H9 (cell line): ENCODE results near the gene MAP3K5. TPM values are rescaled to one million over a fixed set of nuclear protein-coding genes. Genes with fewer than 3 reads are reported as not detected.

Experiments used
- DNase-seq: peaks from one replicate; pipeline ENCODE4 v3.0.0-alpha.2; 2017
- H2AFZ ChIP-seq: one replicate; pipeline ENCODE4 v1.6.1; 2013; ENCODE audit warnings: mild to moderate bottlenecking, low read length, control low read depth, moderate library complexity
- H2AK5ac ChIP-seq: 2 replicates; pipeline ENCODE4 v1.6.1; 2013; ENCODE audit warnings: low read length, control low read depth, mixed read lengths; ENCODE audit not compliant: insufficient read length
- H2BK120ac ChIP-seq: one replicate; pipeline ENCODE4 v1.6.1; 2013; ENCODE audit warnings: low read depth, mild to moderate bottlenecking, low read length, control low read depth, inconsistent platforms; ENCODE audit not compliant: poor library complexity, severe bottlenecking
- H2BK12ac ChIP-seq: 2 replicates; pipeline ENCODE4 v1.6.1; 2013; ENCODE audit warnings: low read length, control low read depth, mixed read lengths, low read depth; ENCODE audit not compliant: insufficient read length
- H2BK15ac ChIP-seq: 2 replicates; pipeline ENCODE4 v1.6.1; 2013; ENCODE audit warnings: low read depth, low read length, control low read depth
- H2BK20ac ChIP-seq: one replicate; pipeline ENCODE4 v1.6.1; 2013; ENCODE audit warnings: low read depth, mild to moderate bottlenecking, low read length, control low read depth, inconsistent platforms; ENCODE audit not compliant: poor library complexity, severe bottlenecking
- H2BK5ac ChIP-seq: 2 replicates; pipeline ENCODE4 v1.6.1; 2013; ENCODE audit warnings: low read length, control low read depth, mixed read lengths; ENCODE audit not compliant: insufficient read length
- H3K14ac ChIP-seq: 2 replicates; pipeline ENCODE4 v1.6.1; 2013; ENCODE audit warnings: low read length, control low read depth; ENCODE audit not compliant: insufficient read depth
- H3K18ac ChIP-seq: 2 replicates; pipeline ENCODE4 v1.6.1; 2013; ENCODE audit warnings: low read depth, mild to moderate bottlenecking, mixed read lengths, low read length, control low read depth; ENCODE audit not compliant: insufficient read length
- H3K23ac ChIP-seq: 2 replicates; pipeline ENCODE4 v1.6.1; 2013; ENCODE audit warnings: low read length, control low read depth, mixed read lengths, low read depth; ENCODE audit not compliant: insufficient read length
- H3K23me2 ChIP-seq: 2 replicates; pipeline ENCODE4 v1.6.1; 2013; ENCODE audit warnings: low read depth, mild to moderate bottlenecking, mixed read lengths, low read length, control low read depth; ENCODE audit not compliant: insufficient read length, poor library complexity, severe bottlenecking
- H3K27ac ChIP-seq: 2 replicates; pipeline ENCODE4 v1.5.1; 2013; ENCODE audit warnings: low read length, control low read depth, mixed read lengths, low read depth; ENCODE audit not compliant: insufficient read length
- H3K27me3 ChIP-seq: 2 replicates; pipeline ENCODE4 v1.6.1; 2013; ENCODE audit warnings: low read length, control low read depth, inconsistent platforms; ENCODE audit not compliant: insufficient read depth
- H3K4ac ChIP-seq: 2 replicates; pipeline ENCODE4 v1.6.1; 2013; ENCODE audit warnings: low read depth, mild to moderate bottlenecking, control low read depth, inconsistent platforms, low read length, moderate library complexity
- H3K4me1 ChIP-seq: 2 replicates; pipeline ENCODE4 v1.6.1; 2013; ENCODE audit warnings: low read length, control low read depth, inconsistent platforms; ENCODE audit not compliant: insufficient read depth
- H3K4me2 ChIP-seq: 2 replicates; pipeline ENCODE4 v1.6.1; 2013; ENCODE audit warnings: low read length, control low read depth, mixed read lengths; ENCODE audit not compliant: insufficient read length, insufficient read depth
- H3K56ac ChIP-seq: 2 replicates; pipeline ENCODE4 v1.6.1; 2013; ENCODE audit warnings: low read depth, mild to moderate bottlenecking, mixed read lengths, low read length, control low read depth; ENCODE audit not compliant: insufficient read length
- H3K79me1 ChIP-seq: 2 replicates; pipeline ENCODE4 v1.6.1; 2013; ENCODE audit warnings: low read depth, mild to moderate bottlenecking, moderate library complexity, low read length, control low read depth, inconsistent platforms; ENCODE audit not compliant: insufficient read depth, poor library complexity, severe bottlenecking
- H3K79me2 ChIP-seq: 2 replicates; pipeline ENCODE4 v1.6.1; 2013; ENCODE audit warnings: low read length, control low read depth, inconsistent platforms; ENCODE audit not compliant: insufficient read depth
- H3K9ac ChIP-seq: 2 replicates; pipeline ENCODE4 v1.6.1; 2013; ENCODE audit warnings: low read length, control low read depth, mixed read lengths; ENCODE audit not compliant: insufficient read length; ENCODE audit errors: extremely low read depth
- H3K9me3 ChIP-seq: one replicate; pipeline ENCODE4 v1.6.1; 2013; ENCODE audit warnings: low read depth, low read length, inconsistent platforms; ENCODE audit not compliant: control insufficient read depth
- H3T11ph ChIP-seq: one replicate; pipeline ENCODE4 v1.6.1; 2013; ENCODE audit warnings: mild to moderate bottlenecking, low read length, control low read depth, inconsistent platforms
- H4K20me1 ChIP-seq: one replicate; pipeline ENCODE4 v1.6.1; 2013; ENCODE audit not compliant: control insufficient read depth, insufficient read length, insufficient read depth
- H4K5ac ChIP-seq: 2 replicates; pipeline ENCODE4 v1.6.1; 2013; ENCODE audit warnings: low read depth, mild to moderate bottlenecking, mixed read lengths, low read length, control low read depth; ENCODE audit not compliant: insufficient read length
- H4K8ac ChIP-seq: replicated peaks from 2 replicates; pipeline ENCODE4 v1.6.1; 2013; ENCODE audit warnings: low read length, control low read depth, mixed read lengths, low read depth; ENCODE audit not compliant: insufficient read length
- H4K91ac ChIP-seq: 2 replicates; pipeline ENCODE4 v1.6.1; 2013; ENCODE audit warnings: low read depth, mild to moderate bottlenecking, moderate library complexity, mixed read lengths, low read length, control low read depth; ENCODE audit not compliant: insufficient read length
- H3K27ac Mint-ChIP-seq, 3 experiments: 2 replicates in 2 of 3; 3 replicates in 1 of 3; pipeline ENCODE4 v1.8.0; 2020 to 2021; ENCODE audit warnings: mixed read lengths in 3 of 3, mild to moderate bottlenecking in 1 of 3, moderate library complexity in 1 of 3
- H3K27me3 Mint-ChIP-seq: 2 replicates; pipeline ENCODE4 v1.8.0; 2021; ENCODE audit warnings: low read depth, mild to moderate bottlenecking, moderate library complexity, mixed read lengths
- H3K36me3 Mint-ChIP-seq, 3 experiments: 2 replicates in 2 of 3; 3 replicates in 1 of 3; pipeline ENCODE4 v1.8.0; 2020 to 2021; ENCODE audit warnings: low read depth in 3 of 3, mixed read lengths in 3 of 3; ENCODE audit not compliant: insufficient read depth in 1 of 3
- H3K4me1 Mint-ChIP-seq, 2 experiments: 2 replicates each; pipeline ENCODE4 v1.8.0; 2020; ENCODE audit warnings: mixed read lengths in 2 of 2
- H3K4me3 Mint-ChIP-seq, 2 experiments: 2 replicates in 1 of 2; 3 replicates in 1 of 2; pipeline ENCODE4 v1.8.0; 2020 to 2021; ENCODE audit warnings: mild to moderate bottlenecking in 2 of 2, mixed read lengths in 2 of 2, moderate library complexity in 1 of 2
- H3K9me3 Mint-ChIP-seq, 2 experiments: 2 replicates in 1 of 2; 3 replicates in 1 of 2; pipeline ENCODE4 v1.8.0; 2020; ENCODE audit warnings: mild to moderate bottlenecking in 2 of 2, mixed read lengths in 2 of 2, moderate library complexity in 1 of 2
- WGBS: extraction: QIAGEN DNeasy Blood & Tissue Kit; methylation state at CpG from one replicate; pipeline ENCODE4 v1.1.7; 2013; ENCODE audit warnings: missing lambda C conversion rate, low lambda C conversion rate, mixed read lengths; ENCODE audit not compliant: insufficient read length; ENCODE audit errors: extremely low coverage; 5-methylcytosine and 5-hydroxymethylcytosine counted together
- total RNA-seq: library from RNA; stranded (reverse); gene quantifications from 2 replicates; pipeline ENCODE4 v1.2.1, GENCODE V29; 2021
- TF ChIP-seq, protein P1 (sequence below): fragments of 200-600 bp; sonication (generic); conservative IDR thresholded peaks from 3 replicates; pipeline ENCODE4 v1.8.0; 2021; ENCODE audit warnings: antibody characterized with exemption, mild to moderate bottlenecking

Gene MAP3K5
- total RNA-seq, 1 experiment from 2014 or later, result 1.6 TPM

DNA sequence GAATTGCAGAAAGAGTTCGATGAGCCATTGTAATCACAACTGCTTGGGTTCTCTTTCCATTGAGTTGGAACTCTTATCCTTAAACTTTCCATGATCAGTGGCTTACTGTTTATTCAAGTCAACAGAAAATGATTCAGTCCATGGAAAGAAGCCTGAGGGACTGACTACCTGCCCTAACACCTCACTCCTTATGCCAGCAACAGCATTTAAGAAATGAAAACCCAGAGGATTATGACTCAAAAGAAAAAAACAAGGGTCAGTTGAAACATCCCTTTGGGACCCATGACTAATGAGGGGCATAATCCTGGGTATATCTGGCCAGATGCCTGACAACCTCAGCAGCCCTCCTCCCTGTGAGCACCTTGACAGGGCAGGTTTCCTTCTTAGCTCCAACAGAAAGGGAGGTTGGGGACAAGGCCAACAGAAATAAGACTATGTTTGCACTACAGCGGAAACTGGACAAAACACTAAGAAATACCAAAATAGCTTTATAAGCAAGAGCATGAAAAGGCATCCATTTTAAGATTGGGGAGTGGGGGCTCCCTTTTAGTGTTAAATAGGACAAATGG, 106.7 kb downstream of the MAP3K5 start:
- H2BK15ac ChIP-seq, result no peak overlapping the region
- no peaks in the 10 kb centered on the region for H3K23me2 ChIP-seq
- H2BK12ac ChIP-seq, result no peak overlapping the region
- no peaks in the 10 kb centered on the region for H3K79me1 ChIP-seq
- no peak overlapping the region for H2AFZ ChIP-seq
- H2BK20ac ChIP-seq, result no peak overlapping the region
- no peaks in the 10 kb centered on the region for H3K27me3 ChIP-seq
- no peak overlapping the region for H2BK120ac ChIP-seq
- no peaks in the 10 kb centered on the region for H3K27me3 Mint-ChIP-seq
- no peaks in the 10 kb centered on the region for H3K79me2 ChIP-seq
- H3K9ac ChIP-seq, result no peak overlapping the region
- no peak overlapping the region for H3K14ac ChIP-seq
- no peak overlapping the region for H3K27ac Mint-ChIP-seq
- H3K4ac ChIP-seq, result no peak overlapping the region
- H3K4me3 Mint-ChIP-seq, result no peak overlapping the region
- H3K18ac ChIP-seq, result no peak overlapping the region
- H2BK5ac ChIP-seq, result no peak overlapping the region
- H3K4me1 Mint-ChIP-seq, result no peaks in the 10 kb centered on the region
- WGBS, result no CpG with 5 or more reads among the region's 2 CpGs
- H4K8ac ChIP-seq, result no peak overlapping the region
- H3K9me3 Mint-ChIP-seq, result no peaks in the 10 kb centered on the region; a peak in 2 of 5 replicates
- H3K9me3 ChIP-seq, result no peaks in the 10 kb centered on the region
- H3K36me3 Mint-ChIP-seq, result peaks cover 0 to 3% (median 0%) of the 10 kb centered on the region in 3 experiments; a peak in 3 of 7 replicates
- no peaks in the 10 kb centered on the region for H3K4me1 ChIP-seq
- H3T11ph ChIP-seq, result no peak overlapping the region
- H4K91ac ChIP-seq, result no peak overlapping the region
- no peak overlapping the region for H4K5ac ChIP-seq
- no peak overlapping the region for H3K56ac ChIP-seq
- no peak overlapping the region for H2AK5ac ChIP-seq
- no peak for DNase-seq
- TF ChIP-seq, protein P1, sequence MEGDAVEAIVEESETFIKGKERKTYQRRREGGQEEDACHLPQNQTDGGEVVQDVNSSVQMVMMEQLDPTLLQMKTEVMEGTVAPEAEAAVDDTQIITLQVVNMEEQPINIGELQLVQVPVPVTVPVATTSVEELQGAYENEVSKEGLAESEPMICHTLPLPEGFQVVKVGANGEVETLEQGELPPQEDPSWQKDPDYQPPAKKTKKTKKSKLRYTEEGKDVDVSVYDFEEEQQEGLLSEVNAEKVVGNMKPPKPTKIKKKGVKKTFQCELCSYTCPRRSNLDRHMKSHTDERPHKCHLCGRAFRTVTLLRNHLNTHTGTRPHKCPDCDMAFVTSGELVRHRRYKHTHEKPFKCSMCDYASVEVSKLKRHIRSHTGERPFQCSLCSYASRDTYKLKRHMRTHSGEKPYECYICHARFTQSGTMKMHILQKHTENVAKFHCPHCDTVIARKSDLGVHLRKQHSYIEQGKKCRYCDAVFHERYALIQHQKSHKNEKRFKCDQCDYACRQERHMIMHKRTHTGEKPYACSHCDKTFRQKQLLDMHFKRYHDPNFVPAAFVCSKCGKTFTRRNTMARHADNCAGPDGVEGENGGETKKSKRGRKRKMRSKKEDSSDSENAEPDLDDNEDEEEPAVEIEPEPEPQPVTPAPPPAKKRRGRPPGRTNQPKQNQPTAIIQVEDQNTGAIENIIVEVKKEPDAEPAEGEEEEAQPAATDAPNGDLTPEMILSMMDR, result no peak
- no peak overlapping the region for H3K27ac ChIP-seq
- H4K20me1 ChIP-seq, result no peaks in the 10 kb centered on the region
- no peak overlapping the region for H3K4me2 ChIP-seq
- H3K23ac ChIP-seq, result no peak overlapping the region
